GM12878 (cell line): ENCODE data around the gene BNIP5. TPM values are rescaled to one million over a fixed set of nuclear protein-coding genes. Genes with fewer than 3 reads are reported as not detected.

Experiments used
- BMI1 ChIP-seq: fragments of 450-650 bp; IDR thresholded peaks from 2 replicates; pipeline ENCODE4 v1.6.1; 2016; ENCODE audit warnings: mild to moderate bottlenecking, moderate library complexity, borderline replicate concordance
- CHD2 ChIP-seq: IDR thresholded peaks from 2 replicates; pipeline ENCODE4 v1.6.1; 2011; ENCODE audit warnings: low read depth, low read length, improper control_type of control experiment, borderline replicate concordance
- CTCF ChIP-seq, 3 experiments: IDR thresholded peaks in 2 of 3; conservative IDR thresholded peaks in 1 of 3; 2 replicates each; pipeline ENCODE4 v1.5.1; 2011; ENCODE audit warnings: low read depth in 3 of 3, low read length in 3 of 3, mild to moderate bottlenecking in 3 of 3, control low read depth in 2 of 3, moderate library complexity in 2 of 3, inconsistent platforms in 1 of 3, mixed read lengths in 1 of 3; ENCODE audit not compliant: control insufficient read depth in 2 of 3, insufficient read depth in 1 of 3; ENCODE audit errors: extremely low read depth in 1 of 3
- EGR1 ChIP-seq, 2 experiments: IDR thresholded peaks; 1 replicate in 1 of 2; 2 replicates in 1 of 2; pipeline ENCODE4 v1.6.1; 2011 to 2012; ENCODE audit warnings: low read depth in 2 of 2, low read length in 2 of 2, borderline replicate concordance in 1 of 2, mild to moderate bottlenecking in 1 of 2, moderate library complexity in 1 of 2
- FOXK2 ChIP-seq: fragments of 450-650 bp; IDR thresholded peaks from 2 replicates; pipeline ENCODE4 v1.6.1; 2017; ENCODE audit warnings: mild to moderate bottlenecking, moderate library complexity
- MAX ChIP-seq: IDR thresholded peaks from 2 replicates; pipeline ENCODE4 v1.6.1; 2012; ENCODE audit warnings: low read depth, low read length, improper control_type of control experiment
- NFYA ChIP-seq: IDR thresholded peaks from 2 replicates; pipeline ENCODE4 v1.6.1; 2011; ENCODE audit warnings: low read depth, mild to moderate bottlenecking, low read length, improper control_type of control experiment, borderline replicate concordance
- PBX3 ChIP-seq: IDR thresholded peaks from 2 replicates; pipeline ENCODE4 v1.6.1; 2011; ENCODE audit warnings: mild to moderate bottlenecking, low read depth, low read length, moderate library complexity; ENCODE audit not compliant: insufficient replicate concordance
- POLR2A ChIP-seq: IDR thresholded peaks from 2 replicates; pipeline ENCODE4 v1.6.1; 2011; ENCODE audit warnings: low read depth, mild to moderate bottlenecking, low read length
- RAD21 ChIP-seq: IDR thresholded peaks from 2 replicates; pipeline ENCODE4 v1.6.1; 2011; ENCODE audit warnings: mild to moderate bottlenecking, low read depth, low read length, moderate library complexity; ENCODE audit not compliant: insufficient read depth
- SIN3A ChIP-seq: IDR thresholded peaks from 2 replicates; pipeline ENCODE4 v1.6.1; 2012; ENCODE audit warnings: low read depth, low read length, improper control_type of control experiment
- SMAD1 ChIP-seq: fragments of 450-650 bp; IDR thresholded peaks from 2 replicates; pipeline ENCODE4 v1.6.1; 2018; ENCODE audit warnings: mild to moderate bottlenecking, low read depth; ENCODE audit not compliant: partially characterized antibody
- SMARCA5 ChIP-seq: fragments of 450-650 bp; IDR thresholded peaks from 2 replicates; pipeline ENCODE4 v1.6.1; 2017; ENCODE audit warnings: mild to moderate bottlenecking
- STAT1 ChIP-seq: fragments of 450-650 bp; conservative IDR thresholded peaks from 2 replicates; pipeline ENCODE4 v1.6.1; 2014; ENCODE audit warnings: antibody characterized with exemption, mild to moderate bottlenecking
- STAT3 ChIP-seq: IDR thresholded peaks from 2 replicates; pipeline ENCODE4 v1.6.1; 2011; ENCODE audit warnings: low read depth, low read length, improper control_type of control experiment
- ZBTB11 ChIP-seq: fragments of 450-650 bp; formaldehyde crosslinking; IDR thresholded peaks from 2 replicates; pipeline ENCODE4 v1.5.0; 2022; ENCODE audit warnings: mild to moderate bottlenecking, missing genetic modification characterization
- ZNF217 ChIP-seq: fragments of 450-650 bp; IDR thresholded peaks from 2 replicates; pipeline ENCODE4 v1.6.1; 2017; ENCODE audit warnings: antibody characterized with exemption, mild to moderate bottlenecking
- ZSCAN29 ChIP-seq: fragments of 450-650 bp; IDR thresholded peaks from 2 replicates; pipeline ENCODE4 v1.6.1; 2017; ENCODE audit warnings: mild to moderate bottlenecking, moderate library complexity
- polyA plus RNA-seq, 11 experiments: library from polyadenylated mRNA; depleted of rRNA in 4 of 11; unstranded in 6 of 11; stranded (reverse) in 5 of 11; fragments of >200 nt; fragmentation: Nextera tagmentation in 4 of 11; fragmentation: Illumina TruSeq in 1 of 11; extraction: Ambion mirVana in 4 of 11; extraction: Trizol in 1 of 11; gene quantifications; 1 replicate in 1 of 11; 2 replicates in 10 of 11; pipeline versions ENCODE4 v1.2.1 to v1.2.3, GENCODE V29; 2011 to 2016; ENCODE audit warnings: inconsistent platforms in 2 of 11, missing spikeins in 2 of 11, low read depth in 1 of 11
- total RNA-seq, 4 experiments: library from RNA; depleted of rRNA in 3 of 4; stranded (reverse); fragments of >200 nt in 3 of 4; fragmentation: Illumina TruSeq in 1 of 4; extraction: Trizol in 1 of 4; gene quantifications; 2 replicates each; pipeline versions ENCODE4 v1.2.1 to v1.2.3, GENCODE V29; 2013 to 2021
- TF ChIP-seq, protein P1 (sequence below): IDR thresholded peaks from 2 replicates; pipeline ENCODE4 v1.6.1; 2011; ENCODE audit warnings: borderline replicate concordance, low read depth, mild to moderate bottlenecking, moderate library complexity, low read length; ENCODE audit not compliant: insufficient read depth, poor library complexity, severe bottlenecking
- TF ChIP-seq, protein P2 (sequence below): IDR thresholded peaks from 2 replicates; pipeline ENCODE4 v1.6.1; 2011; ENCODE audit warnings: borderline replicate concordance, low read depth, mild to moderate bottlenecking, moderate library complexity, mixed read lengths, low read length; ENCODE audit not compliant: insufficient read depth; ENCODE audit errors: extremely low read length

The BNIP5 gene
- total and polyA plus RNA-seq, 10 of the 15 experiments (the other 5 are each of a cell fraction or from before 2014, with no cell fraction given): 0.02 to 0.68 (median 0.05) TPM; not detected in 2

GRCh38 chr6:36381502-36382389 is 45.1 kb upstream of the BNIP5 start (continued):
- TF ChIP-seq SIN3A (no peak), MAX (no peak), ZBTB11 (CRISPR knock-in tag) (no peak), CTCF (IDR thresholded peaks at IDR 0.05 in 2 of 3, conservative IDR thresholded peaks at IDR 0.05 in 1 of 3; ENCODE audit: control insufficient read depth in 2 of 3, extremely low read depth in 1 of 3, insufficient read depth in 1 of 3, low read depth in 3 of 3, low read length in 3 of 3) (no peak; a peak in 1 of 6 replicates), RAD21 (no peak), SMAD1 (no peak), STAT1 (no peak), BMI1 (no peak), PBX3 (no peak), CHD2 (no peak; the same call in 1 of the 2 replicates), FOXK2 (no peak), STAT3 (no peak), ZNF217 (no peak), NFYA (no peak), EGR1 (IDR thresholded peaks at IDR 0.05; ENCODE audit: borderline replicate concordance in 1 of 2, low read depth in 2 of 2, low read length in 2 of 2) (no peak), POLR2A (no peak), SMARCA5 (no peak), ZSCAN29 (no peak)
- TF ChIP-seq, protein P1, sequence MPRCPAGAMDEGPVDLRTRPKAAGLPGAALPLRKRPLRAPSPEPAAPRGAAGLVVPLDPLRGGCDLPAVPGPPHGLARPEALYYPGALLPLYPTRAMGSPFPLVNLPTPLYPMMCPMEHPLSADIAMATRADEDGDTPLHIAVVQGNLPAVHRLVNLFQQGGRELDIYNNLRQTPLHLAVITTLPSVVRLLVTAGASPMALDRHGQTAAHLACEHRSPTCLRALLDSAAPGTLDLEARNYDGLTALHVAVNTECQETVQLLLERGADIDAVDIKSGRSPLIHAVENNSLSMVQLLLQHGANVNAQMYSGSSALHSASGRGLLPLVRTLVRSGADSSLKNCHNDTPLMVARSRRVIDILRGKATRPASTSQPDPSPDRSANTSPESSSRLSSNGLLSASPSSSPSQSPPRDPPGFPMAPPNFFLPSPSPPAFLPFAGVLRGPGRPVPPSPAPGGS: no peak
- TF ChIP-seq, protein P2, sequence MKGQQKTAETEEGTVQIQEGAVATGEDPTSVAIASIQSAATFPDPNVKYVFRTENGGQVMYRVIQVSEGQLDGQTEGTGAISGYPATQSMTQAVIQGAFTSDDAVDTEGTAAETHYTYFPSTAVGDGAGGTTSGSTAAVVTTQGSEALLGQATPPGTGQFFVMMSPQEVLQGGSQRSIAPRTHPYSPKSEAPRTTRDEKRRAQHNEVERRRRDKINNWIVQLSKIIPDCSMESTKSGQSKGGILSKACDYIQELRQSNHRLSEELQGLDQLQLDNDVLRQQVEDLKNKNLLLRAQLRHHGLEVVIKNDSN: no peak
